Astrocyte of the spinal cord (primary cell): ENCODE data around the gene PLA2G1B.

Source experiments
- DNase-seq: peaks from one replicate; pipeline ENCODE4 v3.0.0; 2011; ENCODE audit warnings: low read depth, low spot score
- H3K4me3 ChIP-seq: 2 replicates; pipeline ENCODE4 v1.5.1; 2011; ENCODE audit warnings: low read depth, mild to moderate bottlenecking, low read length, moderate library complexity
- in situ Hi-C: cut with HindIII; loops from 2 replicates; pipeline ENCODE4 v1.10.0; 2017; ENCODE audit warnings: low sequenced_read_pairs
- TF ChIP-seq, protein P1 (sequence below): IDR thresholded peaks from 2 replicates; pipeline ENCODE4 v1.5.1; 2012; ENCODE audit warnings: low read depth, mild to moderate bottlenecking, low read length, inconsistent platforms

The PLA2G1B gene

DNA sequence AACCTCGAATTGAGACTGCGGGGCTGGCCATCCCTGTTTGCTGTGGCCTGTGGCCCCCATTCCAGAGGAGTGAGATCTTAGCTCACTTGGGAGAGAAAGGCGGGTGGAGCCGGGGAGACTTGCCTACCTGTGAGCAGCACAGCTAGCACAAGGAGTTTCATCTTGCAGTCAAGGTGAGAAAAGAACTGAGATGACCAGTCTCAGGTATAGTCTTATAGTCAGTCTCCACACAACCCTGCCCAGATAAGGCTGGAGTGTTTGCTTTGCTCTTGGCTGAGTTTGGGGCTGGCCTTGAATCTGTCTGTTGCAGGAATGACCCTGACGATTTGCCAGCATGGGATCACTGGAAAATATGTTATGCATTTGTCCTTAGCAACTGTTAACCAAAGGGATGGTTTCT lies at the start of gene PLA2G1B:
TSS of gene PLA2G1B (minus strand) at position 187 of the 400 bp plus-strand sequence. CDS start at position 161, 26 bp downstream.
- no peak within 1 kb of the TSS for H3K4me3 ChIP-seq
- in situ Hi-C loops = no loop called here
- no peak for DNase-seq
- TF ChIP-seq, protein P1, sequence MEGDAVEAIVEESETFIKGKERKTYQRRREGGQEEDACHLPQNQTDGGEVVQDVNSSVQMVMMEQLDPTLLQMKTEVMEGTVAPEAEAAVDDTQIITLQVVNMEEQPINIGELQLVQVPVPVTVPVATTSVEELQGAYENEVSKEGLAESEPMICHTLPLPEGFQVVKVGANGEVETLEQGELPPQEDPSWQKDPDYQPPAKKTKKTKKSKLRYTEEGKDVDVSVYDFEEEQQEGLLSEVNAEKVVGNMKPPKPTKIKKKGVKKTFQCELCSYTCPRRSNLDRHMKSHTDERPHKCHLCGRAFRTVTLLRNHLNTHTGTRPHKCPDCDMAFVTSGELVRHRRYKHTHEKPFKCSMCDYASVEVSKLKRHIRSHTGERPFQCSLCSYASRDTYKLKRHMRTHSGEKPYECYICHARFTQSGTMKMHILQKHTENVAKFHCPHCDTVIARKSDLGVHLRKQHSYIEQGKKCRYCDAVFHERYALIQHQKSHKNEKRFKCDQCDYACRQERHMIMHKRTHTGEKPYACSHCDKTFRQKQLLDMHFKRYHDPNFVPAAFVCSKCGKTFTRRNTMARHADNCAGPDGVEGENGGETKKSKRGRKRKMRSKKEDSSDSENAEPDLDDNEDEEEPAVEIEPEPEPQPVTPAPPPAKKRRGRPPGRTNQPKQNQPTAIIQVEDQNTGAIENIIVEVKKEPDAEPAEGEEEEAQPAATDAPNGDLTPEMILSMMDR = no peak

DNA sequence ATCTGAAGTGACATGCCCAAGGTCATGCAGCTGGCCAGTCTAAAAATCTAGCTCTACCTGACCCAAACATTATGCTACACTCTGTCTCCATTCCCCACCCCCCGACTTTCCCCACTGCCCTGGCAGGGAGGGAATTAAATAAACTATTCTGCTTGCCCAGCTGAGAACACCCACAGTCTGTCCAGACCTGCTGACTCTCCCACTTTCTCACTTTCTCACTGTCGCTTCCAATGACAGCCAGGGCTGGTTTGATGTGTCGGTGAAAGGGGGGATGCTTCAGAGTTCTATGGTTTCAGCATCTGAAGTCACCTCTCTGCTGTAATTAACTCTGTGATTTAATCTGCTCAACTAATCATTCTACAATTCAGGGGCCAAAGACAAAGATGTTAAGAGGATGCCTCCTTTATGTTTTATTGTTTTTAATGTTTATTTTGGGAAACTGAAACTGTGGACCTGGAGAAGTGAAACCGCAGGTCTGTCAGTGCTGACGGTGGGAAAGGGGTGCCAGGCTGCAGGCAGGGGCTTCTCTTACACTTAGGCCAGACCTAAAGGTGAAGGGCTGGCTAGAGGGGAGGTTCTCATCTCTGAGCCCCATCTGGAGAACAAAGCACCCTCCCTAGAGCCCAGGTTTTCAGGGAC lies 49.5 kb upstream of the PLA2G1B start:
- TF ChIP-seq, protein P1 = no peak
- no peak for DNase-seq
- in situ Hi-C loops = no loop called here
- no peak overlapping the region for H3K4me3 ChIP-seq

- no peak for DNase-seq
- in situ Hi-C loops = no loop called here
- TF ChIP-seq, protein P1 = no peak
- H3K4me3 ChIP-seq = no peak overlapping the region
Measured at GRCh38 chr12:120376416-120376815, 48.8 kb upstream of the PLA2G1B start.

GRCh38 chr12:120376009-120376408 lies 48.4 kb upstream of the PLA2G1B start:
- in situ Hi-C loops = no loop called here
- TF ChIP-seq, protein P1 = no peak
- H3K4me3 ChIP-seq = no peak overlapping the region
- no peak for DNase-seq

GRCh38 chr12:120373683-120374082 lies 46.1 kb upstream of the PLA2G1B start:
- no peak for DNase-seq
- TF ChIP-seq, protein P1 = no peak
- H3K4me3 ChIP-seq = no peak overlapping the region
- in situ Hi-C loops = no loop called here

DNA sequence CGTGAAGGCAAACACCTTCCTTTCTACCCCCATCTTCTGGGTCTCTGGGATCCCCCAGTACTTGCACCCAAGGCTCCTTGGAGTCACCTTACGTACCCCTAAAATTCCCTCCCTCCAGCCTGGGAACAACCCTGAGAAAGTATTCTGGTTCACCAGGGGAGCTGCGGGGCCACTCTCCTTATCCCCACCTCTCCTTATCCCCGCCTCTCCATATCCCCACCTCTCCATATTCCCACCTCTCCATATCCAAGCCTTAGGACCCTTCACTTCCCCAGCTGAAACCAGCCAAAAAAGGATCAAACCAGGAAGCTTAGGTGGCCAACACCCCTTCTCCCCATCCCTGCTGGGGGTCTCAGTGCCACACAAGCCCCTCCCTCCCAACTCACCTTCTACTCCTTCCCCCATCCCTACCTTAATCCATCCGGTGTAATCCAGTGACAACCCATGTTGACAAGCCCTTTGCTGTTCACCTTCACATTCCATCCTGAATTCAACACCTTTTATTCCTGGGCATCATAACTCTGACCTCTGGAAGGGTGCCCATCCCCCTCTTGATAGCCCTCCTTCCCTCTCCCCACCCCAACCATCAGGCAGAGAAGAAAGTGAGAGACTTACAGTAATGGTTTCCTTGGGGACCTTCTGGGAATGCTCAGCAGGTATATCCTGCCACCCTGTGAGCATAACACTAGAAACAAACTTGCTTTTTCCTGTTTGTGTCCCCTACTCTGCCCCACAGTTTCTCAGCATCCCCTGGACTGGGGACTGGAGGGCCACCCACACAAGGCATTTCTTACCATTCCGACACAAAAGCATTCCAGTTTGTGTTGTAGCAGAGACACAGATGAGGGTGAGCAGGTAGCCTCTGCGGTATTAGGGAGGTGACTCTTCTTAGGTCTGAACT lies 43.0 kb upstream of the PLA2G1B start:
- in situ Hi-C loops = no loop called here
- TF ChIP-seq, protein P1 = no peak
- DNase-seq = no peak
- no peak overlapping the region for H3K4me3 ChIP-seq
